ENCODE data around the gene OR4X2.
"Not testable (repeated sequence)": the region's sequence is repeated elsewhere in the genome, so short reads cannot be mapped to it uniquely, and the experiment has no call there.

Gene OR4X2, protein sequence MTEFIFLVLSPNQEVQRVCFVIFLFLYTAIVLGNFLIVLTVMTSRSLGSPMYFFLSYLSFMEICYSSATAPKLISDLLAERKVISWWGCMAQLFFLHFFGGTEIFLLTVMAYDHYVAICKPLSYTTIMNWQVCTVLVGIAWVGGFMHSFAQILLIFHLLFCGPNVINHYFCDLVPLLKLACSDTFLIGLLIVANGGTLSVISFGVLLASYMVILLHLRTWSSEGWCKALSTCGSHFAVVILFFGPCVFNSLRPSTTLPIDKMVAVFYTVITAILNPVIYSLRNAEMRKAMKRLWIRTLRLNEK

DNA sequence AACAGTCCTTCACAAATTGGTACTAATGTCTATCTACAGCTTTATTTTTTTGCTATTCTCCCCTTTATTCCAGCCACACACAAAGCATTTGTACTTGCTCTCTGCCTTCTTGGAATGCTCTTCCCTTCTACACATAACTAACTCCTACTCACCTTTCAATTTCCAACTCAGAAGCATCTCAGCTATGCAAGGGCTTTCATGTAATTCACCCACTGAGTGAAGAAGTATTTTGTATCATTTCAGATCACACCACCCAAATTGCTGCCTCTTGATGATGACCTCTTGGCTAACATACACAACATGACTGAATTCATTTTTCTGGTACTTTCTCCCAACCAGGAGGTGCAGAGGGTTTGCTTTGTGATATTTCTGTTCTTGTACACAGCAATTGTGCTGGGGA is at the start of gene OR4X2:
TSS of gene OR4X2 (plus strand) at position 301 of the 400 bp plus-strand sequence. CDS start at position 301, 0 bp downstream.
- DNase-seq (ENCODE audit: low read depth in 2 of 2) = no peak

GRCh38 chr11:48207881-48208280 is 37.0 kb upstream of the OR4X2 start:
- no peak for DNase-seq (ENCODE audit: low read depth in 2 of 2)

GRCh38 chr11:48210052-48210451 is 34.9 kb upstream of the OR4X2 start:
- DNase-seq (ENCODE audit: low read depth in 2 of 2) = no peak

DNA sequence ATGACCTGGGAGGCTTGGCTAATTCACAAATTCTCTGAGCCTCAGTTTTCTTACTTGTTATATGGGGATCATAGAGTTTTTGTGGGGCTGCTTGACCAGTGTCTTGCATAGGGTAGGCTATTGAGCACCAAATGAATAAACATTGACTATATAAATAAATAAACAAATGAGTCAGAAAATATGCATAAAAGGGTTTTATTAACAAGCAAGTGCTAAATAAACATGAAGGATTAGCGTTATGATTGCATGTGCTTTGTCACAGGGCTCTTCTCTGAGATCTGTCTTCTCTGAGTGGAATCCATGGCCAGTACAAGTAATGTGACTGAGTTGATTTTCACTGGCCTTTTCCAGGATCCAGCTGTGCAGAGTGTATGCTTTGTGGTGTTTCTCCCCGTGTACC is 28.4 kb upstream of the OR4X2 start, which contains the start of gene OR4B1:
TSS of gene OR4B1 (plus strand) at position 301 of the 400 bp plus-strand sequence. CDS start at position 301, 0 bp downstream.
- DNase-seq (ENCODE audit: low read depth in 2 of 2) = no peak

- DNase-seq (ENCODE audit: low read depth in 2 of 2) = no peak
Observed at GRCh38 chr11:48228761-48229160, 16.1 kb upstream of the OR4X2 start.

DNA sequence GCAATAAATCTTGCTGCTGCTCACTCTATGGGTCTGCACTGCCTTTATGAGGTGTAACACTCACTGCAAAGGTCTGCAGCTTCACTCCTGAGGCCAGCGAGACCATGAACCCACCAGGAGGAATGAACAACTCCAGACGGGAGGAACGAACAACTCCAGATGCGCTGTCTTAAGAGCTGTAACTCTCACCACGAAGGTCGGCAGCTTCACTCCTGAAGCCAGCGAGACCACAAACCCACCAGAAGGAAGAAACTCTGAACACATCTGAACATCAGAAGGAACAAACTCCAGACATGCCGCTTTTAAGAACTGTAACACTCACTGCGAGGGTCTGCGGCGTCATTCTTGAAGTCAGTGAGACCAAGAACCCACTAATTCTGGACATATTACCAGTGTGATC is 14.8 kb upstream of the OR4X2 start:
- not testable (repeated sequence) for DNase-seq (ENCODE audit: low read depth in 2 of 2)

- no peak for DNase-seq (ENCODE audit: low read depth in 2 of 2)
Observed at GRCh38 chr11:48237727-48238126, 7.2 kb upstream of the OR4X2 start.

DNA sequence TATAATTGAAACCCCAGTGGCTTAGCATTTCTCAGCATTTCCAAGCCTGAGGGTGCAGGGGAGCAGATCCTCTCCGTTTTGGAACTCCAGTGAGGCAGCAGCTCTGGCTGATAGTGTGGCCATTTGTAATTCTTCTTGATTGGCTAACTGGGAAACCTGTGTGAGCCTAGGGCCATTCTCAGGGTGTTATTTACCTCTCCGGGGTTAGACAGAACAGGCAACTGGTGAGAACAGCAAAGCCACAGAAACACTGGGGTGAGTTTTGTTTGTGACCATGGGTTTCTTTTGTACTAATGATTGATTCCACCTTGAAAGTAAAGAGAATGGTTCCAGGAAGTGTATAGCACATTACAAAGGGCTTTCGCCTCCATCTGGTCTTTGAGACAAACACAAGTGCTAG is 2.4 kb upstream of the OR4X2 start:
- no peak for DNase-seq (ENCODE audit: low read depth in 2 of 2)

DNA sequence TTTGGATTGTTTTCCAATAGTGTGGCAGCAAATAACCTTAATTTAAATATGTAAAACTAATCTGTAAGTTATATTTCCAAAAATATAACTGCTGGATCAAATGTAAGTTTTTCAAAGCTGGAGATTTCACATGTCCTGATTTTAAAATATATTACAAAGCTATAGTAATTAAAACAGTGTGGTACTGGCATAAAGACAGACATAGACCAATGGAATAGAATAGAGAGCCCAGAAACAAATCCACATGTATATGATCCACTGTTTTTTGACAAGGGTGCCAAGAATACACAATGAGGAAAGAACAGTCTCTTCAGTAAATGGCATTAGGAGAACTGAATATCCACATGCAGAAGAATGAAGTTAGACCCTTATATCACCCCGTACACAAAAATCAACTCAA is 4.0 kb downstream of the OR4X2 start:
- DNase-seq (ENCODE audit: low read depth in 2 of 2) = no peak

DNA sequence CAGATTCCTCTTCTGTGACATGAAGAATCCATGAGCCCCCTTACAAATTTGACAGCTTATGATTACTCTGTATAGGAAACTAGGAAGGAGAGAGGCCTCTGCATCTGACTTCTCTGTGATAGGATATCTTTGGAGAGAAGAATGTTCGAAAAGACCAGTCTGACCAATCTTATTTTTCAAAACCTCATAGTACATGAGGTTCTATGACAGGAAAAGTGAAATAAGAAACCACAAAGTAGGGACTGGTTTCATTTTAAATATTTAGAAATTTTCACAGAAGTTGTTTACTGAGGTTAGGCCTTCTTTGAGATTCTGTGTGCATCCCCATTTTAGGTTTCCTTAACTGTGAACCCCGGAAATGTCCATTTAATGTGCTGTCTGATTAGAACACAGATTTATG is 16.7 kb downstream of the OR4X2 start:
- DNase-seq (ENCODE audit: low read depth in 2 of 2) = no peak

DNA sequence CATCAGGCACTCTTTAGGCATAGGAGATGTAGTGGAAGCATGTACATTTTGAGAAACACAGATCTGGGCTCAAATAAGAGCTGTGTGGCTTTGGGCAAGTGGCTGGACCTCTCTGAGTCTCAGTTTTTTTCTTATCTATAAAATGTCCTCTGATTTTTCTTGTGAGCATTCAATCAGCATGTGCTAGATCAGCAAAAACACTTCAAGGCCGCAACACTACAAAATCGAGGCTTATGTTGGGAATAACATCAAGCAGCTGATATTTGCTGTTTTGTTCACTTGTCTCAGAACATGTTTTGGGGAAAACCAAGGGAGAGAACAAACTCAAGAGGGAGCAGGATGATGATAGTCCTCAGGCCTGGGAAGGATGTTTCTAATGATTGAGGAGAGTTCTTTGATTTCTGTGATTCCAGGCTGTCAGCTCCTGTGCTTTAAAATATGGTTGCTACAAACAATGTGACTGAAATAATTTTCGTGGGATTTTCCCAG is 18.6 kb downstream of the OR4X2 start, which contains the start of gene OR4X1:
TSS of gene OR4X1 (plus strand) at position 439 of the 489 bp plus-strand sequence. CDS start at position 439, 0 bp downstream.
- no peak for DNase-seq (ENCODE audit: low read depth in 2 of 2)

DNA sequence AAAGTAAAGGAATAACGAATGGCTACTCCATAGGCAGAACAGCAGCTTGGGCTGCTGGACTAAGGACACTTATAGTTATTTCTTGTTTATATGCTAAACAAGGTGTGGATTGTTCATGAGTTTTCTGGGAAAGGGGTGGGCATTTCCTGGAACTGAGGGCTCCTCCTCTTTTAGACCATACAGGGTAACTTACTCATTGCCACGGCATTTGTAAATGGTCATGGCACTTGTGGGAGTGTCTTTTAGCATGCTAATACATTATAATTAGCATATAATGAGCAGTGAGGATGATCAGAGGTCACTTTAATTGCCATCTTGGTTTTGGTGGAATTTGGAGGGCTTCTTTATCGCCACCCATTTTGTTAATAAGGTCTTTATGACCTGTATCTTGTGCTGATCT is 25.7 kb downstream of the OR4X2 start:
- no peak for DNase-seq (ENCODE audit: low read depth in 2 of 2)

DNA sequence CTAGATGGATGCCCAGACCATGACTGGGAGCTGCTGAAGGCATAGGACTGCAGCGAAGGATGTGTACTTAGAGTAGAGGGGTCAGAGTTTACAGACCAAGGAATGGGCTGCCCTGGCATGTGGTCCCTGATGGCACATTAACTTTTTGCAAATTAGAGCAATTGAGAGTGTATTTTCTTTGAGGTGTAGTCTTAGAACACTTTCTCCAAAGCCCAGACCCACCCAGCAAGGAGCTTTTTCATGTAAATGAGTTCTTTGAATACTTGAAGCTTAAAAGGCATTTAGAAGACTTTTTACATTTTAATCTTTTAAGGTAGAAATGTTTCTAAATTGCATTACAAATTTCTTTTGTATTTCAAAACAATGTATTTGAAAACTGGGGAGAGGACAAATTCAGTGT is 27.7 kb downstream of the OR4X2 start:
- no peak for DNase-seq (ENCODE audit: low read depth in 2 of 2)
